Measurements from ENCODE around the gene SEMA3F. TPM values are rescaled to one million over a fixed set of nuclear protein-coding genes. Genes with fewer than 3 reads are reported as not detected.
"Not testable (repeated sequence)": the region's sequence is repeated elsewhere in the genome, so short reads cannot be mapped to it uniquely, and the experiment has no call there.

The SEMA3F gene
- total RNA-seq, 4 donors from 2014 or later, result 11.9 to 46.5 (median 23.3) TPM

GRCh38 chr3:50208677-50209344 lies 53.7 kb downstream of the SEMA3F start:
- H3K36me3 ChIP-seq, result no peaks in the 10 kb centered on the region
- peaks cover 0 to 41% (median 15%) of the 10 kb centered on the region in 4 donors for H3K27me3 ChIP-seq
- peaks cover 16 to 19% (median 18%) of the 10 kb centered on the region in 4 donors for H3K4me1 ChIP-seq
- no peak overlapping the region for H3K4me3 ChIP-seq
- 65% methylated on average over 6 of the region's 14 CpGs for WGBS
- no peak overlapping the region for H3K27ac ChIP-seq (replicated peaks in 1 of 4)
- intact Hi-C loops (cut with DNase I), result no loop called here
- H3K9me3 ChIP-seq, result no peaks in the 10 kb centered on the region
- DNase-seq (ENCODE audit: extremely low spot score), result no peak
- no peak for TF ChIP-seq EP300 (IDR thresholded peaks at IDR 0.05)
- TF ChIP-seq CTCF (IDR thresholded peaks at IDR 0.05), result no peak
- no peak for TF ChIP-seq POLR2AphosphoS5 (IDR thresholded peaks at IDR 0.05)
- TF ChIP-seq POLR2A (IDR thresholded peaks at IDR 0.05; ENCODE audit: low read depth), result no peak

- intact Hi-C loops (cut with DNase I), result no loop called here
- 88% methylated on average over 5 of the region's 5 CpGs for WGBS
Measured at GRCh38 chr3:50210176-50210509, 55.0 kb downstream of the SEMA3F start.

GRCh38 chr3:50210510-50211367 lies 55.6 kb downstream of the SEMA3F start:
- peaks cover 2 to 4% (median 3%) of the 10 kb centered on the region in 4 donors for H3K4me1 ChIP-seq
- WGBS, result 86% methylated on average over 7 of the region's 13 CpGs
- TF ChIP-seq POLR2AphosphoS5 (IDR thresholded peaks at IDR 0.05) (no peak), POLR2A (IDR thresholded peaks at IDR 0.05; ENCODE audit: low read depth) (no peak), CTCF (IDR thresholded peaks at IDR 0.05) (no peak), EP300 (IDR thresholded peaks at IDR 0.05) (no peak)
- H3K9me3 ChIP-seq, result no peaks in the 10 kb centered on the region
- H3K27me3 ChIP-seq, result peaks cover 0 to 22% (median under 1%) of the 10 kb centered on the region in 4 donors
- H3K36me3 ChIP-seq, result no peaks in the 10 kb centered on the region
- intact Hi-C loops (cut with DNase I), result no loop called here
- H3K27ac ChIP-seq (replicated peaks in 1 of 4), result no peak overlapping the region
- no peak for DNase-seq (ENCODE audit: extremely low spot score)
- no peak overlapping the region for H3K4me3 ChIP-seq

More at GRCh38 chr3:50210176-50210509, 55.0 kb downstream of the SEMA3F start:
- peaks cover 8 to 10% (median 9%) of the 10 kb centered on the region in 4 donors for H3K4me1 ChIP-seq
- TF ChIP-seq POLR2A (IDR thresholded peaks at IDR 0.05; ENCODE audit: low read depth), result no peak
- no peak for TF ChIP-seq EP300 (IDR thresholded peaks at IDR 0.05)
- no peak for TF ChIP-seq CTCF (IDR thresholded peaks at IDR 0.05)
- TF ChIP-seq POLR2AphosphoS5 (IDR thresholded peaks at IDR 0.05), result no peak
- peaks cover 0 to 28% (median 3%) of the 10 kb centered on the region in 4 donors for H3K27me3 ChIP-seq
- H3K4me3 ChIP-seq, result no peak overlapping the region
- H3K36me3 ChIP-seq, result no peaks in the 10 kb centered on the region
- H3K27ac ChIP-seq (replicated peaks in 1 of 4), result no peak overlapping the region
- H3K9me3 ChIP-seq, result no peaks in the 10 kb centered on the region
- no peak for DNase-seq (ENCODE audit: extremely low spot score)

GRCh38 chr3:50211368-50211717 lies 56.2 kb downstream of the SEMA3F start:
- WGBS, result 97% methylated on average over 5 of the region's 5 CpGs
- not testable (repeated sequence) for H3K36me3 ChIP-seq, H3K4me3 ChIP-seq

GRCh38 chr3:50211930-50212329 lies 56.8 kb downstream of the SEMA3F start:
- no peaks in the 10 kb centered on the region for H3K9me3 ChIP-seq
- WGBS, result no CpG with 5 or more reads among the region's 2 CpGs
- no peaks in the 10 kb centered on the region for H3K4me1 ChIP-seq
- no peaks in the 10 kb centered on the region for H3K36me3 ChIP-seq
- H3K4me3 ChIP-seq, result no peak overlapping the region
- H3K27ac ChIP-seq (replicated peaks in 1 of 4), result no peak overlapping the region
- H3K27me3 ChIP-seq, result peaks cover 0 to 10% (median 0%) of the 10 kb centered on the region in 4 donors
- no peak for TF ChIP-seq POLR2AphosphoS5 (IDR thresholded peaks at IDR 0.05)
- no peak for TF ChIP-seq EP300 (IDR thresholded peaks at IDR 0.05)
- no peak for TF ChIP-seq CTCF (IDR thresholded peaks at IDR 0.05)
- TF ChIP-seq POLR2A (IDR thresholded peaks at IDR 0.05; ENCODE audit: low read depth), result no peak
- DNase-seq (ENCODE audit: extremely low spot score), result no peak
- intact Hi-C loops (cut with DNase I), result no loop called here

More at GRCh38 chr3:50211368-50211717, 56.2 kb downstream of the SEMA3F start:
- H3K27ac ChIP-seq (replicated peaks in 1 of 4); H3K4me1 ChIP-seq; DNase-seq (ENCODE audit: extremely low spot score); H3K9me3 ChIP-seq; intact Hi-C loops (cut with DNase I): not testable (repeated sequence)
- peaks cover 0 to 16% (median 0%) of the 10 kb centered on the region in 4 donors for H3K27me3 ChIP-seq
